Kidney tubule cell (primary cell): ENCODE results near the gene FFAR3.
"Not testable (repeated sequence)": the region's sequence is repeated elsewhere in the genome, so short reads cannot be mapped to it uniquely, and the experiment has no call there.

Experiments
- DNase-seq: peaks from one replicate; pipeline ENCODE4 v3.0.0-alpha.2; 2018; ENCODE audit warnings: low spot score

FFAR3 gene

DNA sequence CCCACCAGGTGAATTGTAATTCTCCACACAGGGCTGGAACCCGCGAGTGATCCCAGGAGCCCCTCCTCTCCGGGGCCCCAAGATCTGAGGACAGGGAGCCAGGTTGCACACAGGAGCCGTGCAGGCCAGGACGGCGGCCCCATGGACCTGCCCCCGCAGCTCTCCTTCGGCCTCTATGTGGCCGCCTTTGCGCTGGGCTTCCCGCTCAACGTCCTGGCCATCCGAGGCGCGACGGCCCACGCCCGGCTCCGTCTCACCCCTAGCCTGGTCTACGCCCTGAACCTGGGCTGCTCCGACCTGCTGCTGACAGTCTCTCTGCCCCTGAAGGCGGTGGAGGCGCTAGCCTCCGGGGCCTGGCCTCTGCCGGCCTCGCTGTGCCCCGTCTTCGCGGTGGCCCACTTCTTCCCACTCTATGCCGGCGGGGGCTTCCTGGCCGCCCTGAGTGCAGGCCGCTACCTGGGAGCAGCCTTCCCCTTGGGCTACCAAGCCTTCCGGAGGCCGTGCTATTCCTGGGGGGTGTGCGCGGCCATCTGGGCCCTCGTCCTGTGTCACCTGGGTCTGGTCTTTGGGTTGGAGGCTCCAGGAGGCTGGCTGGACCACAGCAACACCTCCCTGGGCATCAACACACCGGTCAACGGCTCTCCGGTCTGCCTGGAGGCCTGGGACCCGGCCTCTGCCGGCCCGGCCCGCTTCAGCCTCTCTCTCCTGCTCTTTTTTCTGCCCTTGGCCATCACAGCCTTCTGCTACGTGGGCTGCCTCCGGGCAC lies 6.7 kb upstream of the FFAR3 start:
- DNase-seq: no peak

DNA sequence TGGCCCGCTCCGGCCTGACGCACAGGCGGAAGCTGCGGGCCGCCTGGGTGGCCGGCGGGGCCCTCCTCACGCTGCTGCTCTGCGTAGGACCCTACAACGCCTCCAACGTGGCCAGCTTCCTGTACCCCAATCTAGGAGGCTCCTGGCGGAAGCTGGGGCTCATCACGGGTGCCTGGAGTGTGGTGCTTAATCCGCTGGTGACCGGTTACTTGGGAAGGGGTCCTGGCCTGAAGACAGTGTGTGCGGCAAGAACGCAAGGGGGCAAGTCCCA lies 6.1 kb upstream of the FFAR3 start:
- no peak for DNase-seq

DNA sequence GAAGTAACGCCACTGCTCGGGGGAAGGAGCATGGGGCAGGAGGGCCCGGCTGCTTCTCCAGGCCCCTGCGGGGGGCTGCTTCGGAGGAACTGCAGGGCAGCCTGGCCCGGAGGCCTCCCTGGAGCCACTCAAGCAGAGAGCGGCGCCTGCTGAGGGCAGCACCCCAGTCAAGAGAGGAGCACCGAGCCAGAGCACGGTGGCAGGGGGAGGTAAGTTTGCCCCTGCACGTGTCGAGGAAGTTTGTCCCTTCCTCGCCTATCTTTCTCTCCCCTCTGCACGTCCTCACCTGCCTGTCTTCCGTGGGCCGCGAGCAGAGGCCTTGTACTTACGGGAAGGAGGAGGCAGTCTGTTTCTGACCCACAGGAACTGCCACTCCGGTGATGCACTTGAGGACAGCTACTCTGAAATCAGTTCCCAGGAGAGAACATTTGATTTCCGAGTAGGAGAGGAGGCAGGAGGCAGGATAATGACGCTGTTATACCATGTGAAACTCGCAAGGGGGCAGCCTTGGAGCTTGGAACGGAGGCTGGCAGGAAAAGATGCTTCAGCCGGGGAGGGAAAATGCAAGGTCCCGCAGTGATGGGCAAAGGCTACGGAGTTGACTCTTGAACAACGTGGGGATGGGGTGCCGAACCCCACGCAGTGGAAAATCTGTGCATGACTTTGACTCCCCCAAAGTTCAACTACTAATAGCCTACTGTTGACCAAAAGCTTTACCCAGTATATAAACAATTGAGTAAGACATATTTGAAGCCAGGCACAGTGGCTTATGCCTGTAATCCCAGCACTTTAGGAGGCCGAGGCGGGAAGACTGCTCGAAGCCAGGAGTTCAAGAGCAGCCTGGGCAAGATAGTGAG lies 5.6 kb upstream of the FFAR3 start:
- DNase-seq: peak; percentile 89

DNA sequence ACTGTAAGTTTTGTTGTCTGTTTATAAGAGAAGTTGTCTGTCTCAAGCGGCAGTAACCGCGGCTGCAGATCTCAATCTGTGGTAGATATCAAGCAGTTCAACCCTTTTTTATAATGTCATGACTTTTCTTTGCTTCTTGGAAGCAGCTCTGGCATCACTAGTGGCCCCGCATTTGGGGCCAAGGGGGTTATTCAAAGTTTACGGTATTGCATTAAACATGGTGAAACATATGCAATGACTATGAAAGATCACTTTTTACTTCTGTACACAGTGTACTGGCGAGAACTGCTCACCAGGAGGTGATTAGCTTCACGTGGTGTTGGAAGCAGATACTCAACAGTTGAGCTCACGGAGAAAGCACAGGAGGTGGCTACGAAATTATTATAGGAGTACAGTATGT lies 4.6 kb upstream of the FFAR3 start:
- DNase-seq: no peak

DNA sequence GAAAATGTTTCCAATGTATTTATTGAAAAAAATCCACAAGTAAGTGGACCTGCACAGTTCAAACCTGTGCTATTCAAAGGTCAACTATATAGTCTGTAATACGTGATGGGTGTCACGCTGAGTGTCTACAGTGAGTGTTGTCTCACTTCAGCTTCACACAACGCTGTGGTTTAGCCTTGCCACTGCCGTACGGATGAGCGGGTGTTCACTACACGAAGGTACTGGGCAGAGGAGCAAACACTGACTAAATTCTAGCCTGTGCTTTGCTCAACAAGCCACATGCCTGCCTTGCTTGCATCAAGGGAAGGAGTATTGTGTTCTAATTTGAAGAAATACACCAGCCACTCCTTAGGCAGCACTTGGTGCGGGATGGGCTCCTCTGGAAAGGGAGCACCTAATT lies 3.4 kb upstream of the FFAR3 start:
- DNase-seq: no peak

DNA sequence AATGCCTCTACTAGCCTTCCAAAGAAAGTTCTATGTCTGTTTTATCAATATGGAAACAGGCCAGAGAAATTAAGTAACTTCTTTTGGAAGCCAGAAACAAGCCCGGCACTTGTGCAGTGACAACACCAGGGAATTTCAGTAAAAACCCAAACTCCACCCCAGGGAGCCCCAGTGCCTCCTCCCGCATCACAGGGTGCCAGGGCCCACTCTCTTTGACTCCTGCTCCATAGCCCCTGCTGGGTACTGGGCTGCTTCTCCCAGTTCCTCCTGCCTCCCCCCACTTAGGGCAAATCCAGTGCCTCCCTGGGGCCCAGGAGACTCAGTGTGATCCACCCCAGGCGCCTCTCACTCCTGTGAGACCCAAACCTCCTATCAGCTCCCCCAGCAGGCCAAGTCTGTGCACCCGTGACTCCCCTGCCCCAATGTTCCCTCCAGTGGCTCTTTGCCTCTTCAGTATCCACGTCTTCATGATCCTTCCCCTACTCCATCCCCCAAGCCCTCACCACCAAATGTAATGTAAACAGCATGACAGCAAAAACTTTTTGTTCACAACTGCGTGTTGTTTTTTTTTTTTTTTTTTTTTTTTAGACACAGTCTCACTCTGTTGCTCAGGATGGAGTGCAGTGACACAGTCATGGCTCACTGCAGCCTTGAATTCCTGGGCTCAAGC lies 2.3 kb upstream of the FFAR3 start:
- no peak for DNase-seq

DNA sequence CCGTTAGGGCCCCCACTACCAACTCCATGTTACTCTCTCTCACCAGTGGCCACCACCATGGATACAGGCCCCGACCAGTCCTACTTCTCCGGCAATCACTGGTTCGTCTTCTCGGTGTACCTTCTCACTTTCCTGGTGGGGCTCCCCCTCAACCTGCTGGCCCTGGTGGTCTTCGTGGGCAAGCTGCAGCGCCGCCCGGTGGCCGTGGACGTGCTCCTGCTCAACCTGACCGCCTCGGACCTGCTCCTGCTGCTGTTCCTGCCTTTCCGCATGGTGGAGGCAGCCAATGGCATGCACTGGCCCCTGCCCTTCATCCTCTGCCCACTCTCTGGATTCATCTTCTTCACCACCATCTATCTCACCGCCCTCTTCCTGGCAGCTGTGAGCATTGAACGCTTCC lies 574 bp downstream of the FFAR3 start:
- DNase-seq: not testable (repeated sequence)

DNA sequence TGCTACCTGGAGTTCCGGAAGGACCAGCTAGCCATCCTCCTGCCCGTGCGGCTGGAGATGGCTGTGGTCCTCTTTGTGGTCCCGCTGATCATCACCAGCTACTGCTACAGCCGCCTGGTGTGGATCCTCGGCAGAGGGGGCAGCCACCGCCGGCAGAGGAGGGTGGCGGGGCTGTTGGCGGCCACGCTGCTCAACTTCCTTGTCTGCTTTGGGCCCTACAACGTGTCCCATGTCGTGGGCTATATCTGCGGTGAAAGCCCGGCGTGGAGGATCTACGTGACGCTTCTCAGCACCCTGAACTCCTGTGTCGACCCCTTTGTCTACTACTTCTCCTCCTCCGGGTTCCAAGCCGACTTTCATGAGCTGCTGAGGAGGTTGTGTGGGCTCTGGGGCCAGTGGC lies 1.1 kb downstream of the FFAR3 start:
- not testable (repeated sequence) for DNase-seq

DNA sequence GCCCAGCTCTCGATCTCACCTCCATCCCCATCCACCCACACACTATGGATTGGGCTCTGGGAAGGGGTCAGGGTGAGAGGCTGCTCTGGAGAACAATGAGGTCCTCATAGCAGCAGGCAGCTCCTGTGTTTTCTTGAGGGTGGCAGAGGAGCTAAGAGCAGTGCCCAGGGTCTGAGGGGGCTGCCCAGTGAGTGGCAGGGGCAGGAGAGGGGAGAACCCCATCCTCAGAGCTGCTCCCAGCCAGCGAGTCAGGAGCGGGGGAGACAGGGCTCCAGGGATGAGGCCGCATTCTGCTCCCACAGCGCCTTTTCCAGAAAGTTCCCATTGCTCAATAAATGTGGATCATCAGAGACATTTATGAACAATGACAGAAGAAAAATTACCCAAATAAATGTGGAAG lies 1.8 kb downstream of the FFAR3 start:
- not testable (repeated sequence) for DNase-seq

DNA sequence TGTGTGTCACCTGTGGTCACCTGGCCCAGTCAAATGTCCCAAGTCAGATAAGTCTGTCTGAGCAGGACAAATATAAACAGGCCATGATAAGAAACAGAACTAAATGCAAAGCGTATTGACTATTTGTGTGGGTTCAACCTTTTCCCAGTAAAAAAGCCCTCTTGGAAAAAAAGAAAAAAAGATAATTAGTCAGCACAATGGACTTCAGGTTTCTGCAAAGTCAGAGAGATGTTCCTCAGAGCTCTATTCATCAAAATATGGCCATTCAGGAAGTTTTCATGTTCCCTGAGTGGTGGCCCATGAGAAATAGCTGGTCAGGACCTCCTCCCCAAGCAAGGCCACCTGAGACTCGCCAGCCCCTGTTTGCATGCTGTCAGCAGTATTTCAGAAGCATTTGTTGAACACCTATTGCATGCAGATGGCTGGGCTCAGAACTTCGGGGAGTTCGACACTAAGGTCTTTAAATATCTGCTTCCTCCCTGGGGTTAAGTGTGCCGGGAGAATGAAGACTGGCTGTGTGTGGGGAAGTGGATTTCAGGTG lies 2.7 kb downstream of the FFAR3 start:
- no peak for DNase-seq

DNA sequence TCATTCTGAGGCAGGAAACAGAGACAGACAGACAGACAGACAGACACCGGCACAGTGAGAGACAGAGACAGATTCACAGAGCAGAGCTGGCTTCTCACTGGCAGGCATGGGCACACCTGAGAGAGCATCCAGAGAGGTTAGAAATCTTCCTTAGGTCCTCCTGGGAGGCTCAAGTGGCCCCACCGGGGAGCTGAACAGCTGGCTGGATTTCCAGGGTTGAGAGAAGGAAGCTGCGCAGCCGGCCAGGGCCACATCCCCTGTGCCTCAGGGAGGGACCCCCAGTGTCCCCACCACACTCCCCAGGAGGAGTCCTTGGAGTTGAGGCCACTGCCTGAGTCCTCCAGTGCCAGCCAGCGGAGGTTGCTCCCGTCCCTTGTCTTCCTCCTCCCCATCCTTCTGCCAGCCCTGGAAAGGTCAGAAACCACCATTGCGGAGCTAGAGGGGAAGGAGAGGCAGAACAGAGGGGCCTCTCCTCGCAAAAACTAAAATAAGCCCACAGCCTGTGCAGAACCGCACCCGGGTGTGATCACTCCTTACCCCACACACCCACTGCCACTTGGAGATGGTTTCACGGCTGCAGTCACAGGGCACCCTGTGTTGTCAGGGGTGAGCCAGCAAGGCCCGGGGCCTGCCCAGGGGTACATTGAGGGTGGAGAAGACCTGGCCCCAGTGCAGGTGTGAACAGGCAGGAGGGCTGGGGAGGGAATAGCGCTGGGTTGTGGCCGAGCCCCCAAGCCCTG lies 4.2 kb downstream of the FFAR3 start:
- no peak for DNase-seq

DNA sequence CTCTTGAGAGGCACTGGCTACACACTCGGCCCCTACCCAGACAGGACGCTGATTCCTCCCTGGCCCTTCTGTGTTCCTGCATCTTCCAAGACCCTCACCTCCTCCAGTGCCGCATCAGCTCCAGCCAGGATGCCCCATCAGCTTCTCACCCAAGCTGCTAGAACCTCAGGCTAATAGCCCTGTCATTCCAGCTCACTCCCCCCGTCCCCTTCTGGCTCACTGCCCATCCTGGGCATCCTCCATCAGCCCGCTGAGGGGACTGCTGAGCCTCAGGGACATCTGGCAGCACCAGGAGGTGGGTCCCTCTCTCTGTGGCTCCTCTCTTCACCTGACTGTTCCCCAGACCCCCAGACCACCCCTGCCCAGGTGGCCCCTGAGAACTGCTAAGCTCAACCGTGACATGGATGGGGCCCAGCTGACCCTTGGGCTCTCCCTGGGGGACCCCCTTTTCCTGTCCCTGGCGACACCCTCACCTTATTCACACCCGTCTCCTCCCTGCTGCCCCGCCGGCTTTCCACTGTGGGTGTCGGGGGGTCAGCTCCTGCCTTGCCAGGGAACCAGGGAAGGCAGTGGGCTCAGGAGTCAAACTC lies 4.8 kb downstream of the FFAR3 start:
- no peak for DNase-seq

DNA sequence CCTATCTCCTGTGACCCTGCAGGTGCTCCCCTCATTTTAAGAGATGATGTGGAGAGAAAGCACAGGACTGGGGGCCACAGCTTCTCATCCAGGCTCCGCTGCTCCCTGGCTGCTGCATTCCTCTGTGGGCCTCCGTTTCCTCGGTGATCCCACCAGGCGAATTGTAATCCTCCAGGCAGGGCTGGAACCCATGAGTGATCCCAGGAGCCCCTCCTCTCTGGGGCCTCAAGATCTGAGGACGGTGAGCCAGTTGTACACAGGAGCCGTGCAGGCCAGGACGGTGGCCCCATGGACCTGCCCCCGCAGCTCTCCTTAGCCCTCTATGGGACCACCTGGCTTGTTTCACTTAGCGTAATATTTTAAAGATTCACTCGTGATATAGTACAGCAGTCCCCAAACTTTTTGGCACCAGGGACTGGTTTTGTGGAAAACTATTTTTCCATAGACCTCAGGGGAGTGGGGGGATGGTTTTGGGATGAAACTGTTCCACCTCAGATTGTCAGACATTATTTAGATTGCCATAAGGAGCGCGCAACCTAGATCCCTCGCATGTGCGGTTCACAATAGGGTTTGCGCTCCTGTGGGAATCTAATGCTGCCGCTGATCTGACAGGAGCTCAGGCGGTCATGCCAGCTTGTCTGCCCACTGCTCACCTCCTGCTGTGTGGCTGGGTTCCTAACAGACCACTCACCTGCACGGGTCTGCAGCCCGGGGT lies 5.6 kb downstream of the FFAR3 start:
- DNase-seq: no peak

DNA sequence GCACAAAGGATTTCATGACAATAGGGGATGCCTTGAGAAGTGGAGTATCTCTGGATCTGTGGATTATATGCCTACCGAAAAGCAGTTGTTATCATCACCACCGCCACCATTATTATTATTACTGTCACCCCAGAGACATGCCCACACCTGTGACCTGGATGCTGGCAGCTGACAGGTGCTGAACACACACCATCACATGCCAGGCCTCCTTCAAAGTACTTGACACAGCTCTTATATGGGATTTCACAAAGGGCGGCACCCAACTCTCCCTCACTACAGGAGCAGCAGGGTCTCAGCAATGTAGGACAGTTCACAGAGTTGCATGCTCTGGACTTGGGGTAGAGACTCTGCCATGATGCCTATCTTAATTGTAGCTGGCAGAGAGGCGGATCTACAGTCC lies 7.0 kb downstream of the FFAR3 start:
- DNase-seq: no peak

DNA sequence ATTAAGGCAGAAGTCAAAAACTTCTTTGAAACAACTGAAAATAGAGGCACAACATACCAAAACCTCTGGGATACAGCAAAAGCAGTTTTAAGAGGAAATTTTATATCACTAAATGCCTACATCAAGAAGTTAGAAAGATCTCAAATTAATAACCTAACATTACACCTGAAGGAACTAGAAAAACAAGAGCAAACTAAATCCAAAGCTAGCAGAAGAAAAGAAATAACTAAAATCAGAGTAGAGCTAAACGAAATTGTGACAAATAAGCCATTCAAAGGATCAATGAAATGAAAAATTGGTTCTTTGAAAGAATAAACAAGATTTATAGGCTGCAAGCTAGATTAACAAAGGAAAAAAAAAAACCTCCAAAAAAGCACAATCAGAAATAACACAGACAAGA lies 10.1 kb downstream of the FFAR3 start:
- DNase-seq: no peak

DNA sequence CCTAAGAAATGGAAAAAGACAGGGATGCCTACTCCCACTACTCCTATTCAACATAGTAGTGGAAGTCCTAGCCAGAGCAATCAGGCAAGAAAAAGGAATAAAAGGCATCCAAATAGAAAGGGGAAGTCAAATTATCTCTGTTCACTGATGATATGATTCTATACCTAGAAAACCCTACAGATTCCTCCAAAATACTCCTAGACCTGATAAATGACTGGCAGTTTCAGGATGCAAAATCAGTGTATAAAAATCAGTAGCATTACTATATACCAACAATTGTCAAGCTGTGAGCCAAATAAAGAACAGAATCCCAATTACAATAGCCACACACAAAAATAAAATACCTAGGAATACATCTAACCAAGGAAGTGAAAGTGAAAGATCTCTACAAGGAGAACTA lies 11.3 kb downstream of the FFAR3 start:
- no peak for DNase-seq

DNA sequence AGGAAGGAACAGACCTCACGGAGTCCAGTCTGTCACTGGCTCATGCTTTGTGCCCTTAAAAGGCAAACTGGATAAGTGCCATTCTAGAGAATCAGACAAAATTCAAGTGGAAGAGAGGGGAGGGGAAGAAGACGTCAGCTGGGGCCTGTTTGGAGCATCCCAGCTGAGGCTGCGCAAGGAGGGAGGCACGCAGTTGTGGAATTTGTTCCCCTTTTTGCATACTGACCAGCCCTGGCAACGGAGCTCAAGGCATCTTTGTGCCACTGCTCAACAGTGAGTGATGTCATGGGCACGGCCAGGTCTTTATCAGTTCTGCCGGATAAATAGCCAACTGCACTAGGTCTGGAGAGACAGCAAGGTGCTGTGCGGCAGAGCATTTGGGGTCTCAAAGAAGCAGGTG lies 12.5 kb downstream of the FFAR3 start, which contains the start of gene GPR42:
GPR42 (plus strand) TSS at position 347 of the 400 bp plus-strand sequence. CDS start 292 bp downstream, outside the sequence.
- DNase-seq: no peak

DNA sequence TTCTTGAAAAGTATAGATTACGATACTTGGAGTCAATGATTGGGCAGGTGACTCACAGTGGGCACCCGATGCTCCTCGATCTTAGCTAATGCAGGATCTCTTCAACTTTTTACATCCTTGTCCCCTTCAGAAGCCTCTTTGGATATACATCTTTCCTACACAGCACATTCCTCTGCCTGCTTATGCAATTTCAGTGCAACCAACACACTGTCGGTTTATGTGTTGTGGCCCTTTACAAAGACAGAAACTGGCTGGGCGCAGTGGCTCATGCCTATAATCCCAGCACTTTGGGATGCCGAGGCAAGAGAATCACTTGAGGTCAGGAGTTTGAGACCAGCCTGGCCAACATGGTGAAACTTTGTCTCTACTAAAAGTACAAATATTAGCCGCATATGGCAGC lies 15.2 kb downstream of the FFAR3 start:
- DNase-seq: no peak

DNA sequence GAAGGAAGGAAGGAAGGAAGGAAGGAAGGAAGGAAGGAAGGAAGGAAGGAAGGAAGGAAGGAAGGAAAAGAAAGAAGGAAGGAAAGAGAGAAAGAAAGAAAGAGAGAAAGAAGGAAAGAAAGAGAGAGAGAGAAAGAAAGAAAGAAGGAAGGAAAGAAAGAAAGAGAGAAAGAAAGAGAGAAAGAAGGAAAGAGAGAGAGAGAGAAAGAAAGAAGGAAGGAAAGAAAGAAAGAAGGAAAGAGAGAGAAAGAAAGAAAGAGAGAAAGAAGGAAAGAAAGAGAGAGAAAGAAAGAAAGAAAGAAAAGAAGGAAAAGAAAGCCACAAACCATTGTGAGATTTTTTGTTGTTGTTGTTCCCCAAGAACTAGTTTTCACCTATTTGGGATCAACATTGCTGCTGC lies 15.8 kb downstream of the FFAR3 start:
- DNase-seq: not testable (repeated sequence)

DNA sequence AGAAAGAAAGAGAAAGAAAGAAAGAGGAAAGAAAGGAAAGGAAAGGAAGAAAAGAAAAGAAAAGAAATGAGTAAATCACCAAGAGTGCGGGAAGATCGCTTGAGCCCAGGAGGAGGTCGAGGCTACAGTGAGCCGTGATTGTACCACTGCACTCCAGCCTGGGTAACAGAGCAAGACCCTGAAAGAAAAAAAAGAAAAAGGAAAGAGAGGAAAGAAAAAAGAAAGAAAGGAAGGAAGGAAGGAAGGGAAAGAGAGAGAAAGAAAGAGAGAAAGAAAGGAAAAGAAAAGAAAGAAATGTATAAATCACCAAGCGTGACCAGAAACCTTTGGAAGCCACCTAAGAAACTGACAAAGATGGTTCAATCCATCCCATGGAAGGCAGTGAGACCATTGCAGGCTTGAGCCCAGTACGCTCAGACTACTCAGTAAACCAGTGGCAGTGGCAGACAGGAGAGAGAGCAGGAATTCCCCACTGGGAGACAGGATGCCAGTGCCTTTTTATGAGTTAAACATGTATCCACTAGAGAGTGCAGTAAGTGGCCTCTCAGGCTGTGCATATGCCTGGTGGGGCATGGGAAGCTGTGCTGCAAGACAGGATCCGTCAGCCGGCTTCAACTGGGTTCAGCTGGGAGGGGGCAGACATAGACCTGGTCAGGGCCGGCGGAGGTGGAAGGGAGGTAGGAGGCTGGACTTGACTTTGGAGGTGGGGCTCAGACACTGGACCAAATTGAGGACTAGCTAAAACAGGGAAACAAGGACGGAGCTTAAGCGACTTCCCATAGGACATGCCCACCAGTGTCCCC lies 17.4 kb downstream of the FFAR3 start:
- DNase-seq: no peak
